HG02970 (cell line): ENCODE data around the gene ITGBL1.

Experiments
- ATAC-seq: cut with Tn5 transposase; IDR thresholded peaks from one replicate; pipeline ENCODE4 v1.9.1; 2021; ENCODE audit warnings: mild to moderate bottlenecking, moderate library complexity, moderate number of reproducible peaks; ENCODE audit not compliant: unreplicated experiment, low FRiP score

The ITGBL1 gene

DNA sequence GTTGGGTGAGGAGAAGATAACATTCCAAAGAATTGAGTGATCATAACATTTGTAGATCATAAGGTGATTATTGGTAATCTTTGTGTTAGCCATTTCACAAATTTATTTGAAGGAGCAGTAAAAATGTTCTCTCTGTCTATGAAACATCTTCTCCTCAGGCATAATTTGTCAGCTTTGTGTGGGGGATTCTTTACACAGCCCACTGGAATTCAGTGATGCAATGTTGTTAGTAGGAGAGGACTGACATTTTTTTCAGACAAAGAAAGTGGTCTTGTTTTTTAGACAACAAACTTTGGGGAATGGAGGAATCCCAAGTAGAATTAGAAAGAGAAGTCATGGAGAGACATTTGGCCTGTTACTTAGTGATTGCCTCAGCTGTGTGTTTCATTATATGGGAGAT lies 100.3 kb downstream of the ITGBL1 start:
- ATAC-seq: no peak

DNA sequence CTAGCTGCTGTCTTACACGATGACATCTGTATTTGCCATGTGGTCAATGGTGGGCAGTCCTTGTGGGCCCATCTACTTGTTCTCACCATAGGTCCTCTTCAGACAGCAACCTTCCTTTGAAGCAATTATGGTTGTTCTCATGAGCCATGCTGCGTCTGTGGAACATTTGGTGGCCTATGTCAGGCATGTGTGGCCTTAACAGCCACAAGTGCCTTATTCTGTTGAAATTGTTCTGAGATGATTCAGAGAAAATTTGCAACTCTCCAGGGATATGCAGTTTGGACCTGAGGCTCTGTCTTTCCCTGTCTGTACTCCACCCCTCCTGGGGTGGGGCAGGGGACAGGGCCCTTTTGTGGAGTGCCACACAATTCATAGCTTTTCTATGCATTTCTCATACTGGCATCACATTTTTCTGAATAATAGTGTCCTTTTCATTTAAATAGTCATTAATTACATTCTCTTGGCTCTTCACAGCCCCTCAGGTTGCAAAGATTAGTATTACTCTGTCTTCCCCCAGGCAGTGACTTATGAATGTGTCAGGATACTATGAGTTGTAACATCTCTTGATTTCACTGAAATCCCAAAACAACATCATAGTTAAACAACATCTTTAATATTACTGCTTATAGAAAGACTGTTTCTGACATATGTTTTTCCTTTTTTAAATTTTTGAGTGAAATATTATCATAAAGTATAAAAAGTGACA lies 102.1 kb downstream of the ITGBL1 start:
- ATAC-seq: no peak

DNA sequence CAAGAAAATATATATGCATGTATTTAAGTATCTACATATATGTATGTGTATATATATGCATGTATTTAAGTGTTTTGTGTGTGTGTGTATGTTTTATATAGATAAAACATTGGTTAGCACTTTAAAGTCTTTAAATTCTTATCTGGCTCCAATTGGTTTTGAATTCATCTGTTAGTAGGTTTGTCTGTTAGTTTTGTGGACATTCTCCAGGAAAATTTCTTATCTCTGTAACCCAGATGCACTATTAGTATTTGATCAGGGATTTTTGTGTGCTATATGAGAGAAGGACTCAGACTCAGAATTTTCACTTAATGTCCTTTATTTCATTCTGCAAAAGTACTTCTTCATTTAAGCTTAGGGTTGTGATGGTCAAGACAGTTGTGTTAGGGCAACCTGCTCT lies 103.1 kb downstream of the ITGBL1 start:
- no peak for ATAC-seq

DNA sequence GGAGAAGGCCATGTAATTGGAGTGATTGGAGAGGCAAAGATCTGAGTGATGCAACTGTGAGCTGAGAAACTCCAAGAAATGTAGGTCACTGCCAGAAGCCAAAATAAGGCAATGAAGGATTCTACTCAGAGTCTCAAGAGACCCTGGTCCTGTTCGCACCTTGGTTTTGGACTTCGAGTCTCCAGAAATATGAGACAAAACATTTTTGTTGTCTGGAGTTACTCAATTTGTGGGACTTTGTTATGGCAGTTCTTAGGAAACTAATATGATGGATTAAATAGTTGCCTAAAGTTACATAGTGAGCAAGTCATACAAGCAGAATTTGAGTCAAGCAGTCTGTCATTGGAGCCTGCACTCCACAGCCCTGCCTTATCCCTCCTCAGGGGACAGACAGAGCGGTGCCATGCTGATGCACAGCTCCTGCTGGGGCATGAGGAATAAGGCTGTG lies 104.2 kb downstream of the ITGBL1 start:
- no peak for ATAC-seq

DNA sequence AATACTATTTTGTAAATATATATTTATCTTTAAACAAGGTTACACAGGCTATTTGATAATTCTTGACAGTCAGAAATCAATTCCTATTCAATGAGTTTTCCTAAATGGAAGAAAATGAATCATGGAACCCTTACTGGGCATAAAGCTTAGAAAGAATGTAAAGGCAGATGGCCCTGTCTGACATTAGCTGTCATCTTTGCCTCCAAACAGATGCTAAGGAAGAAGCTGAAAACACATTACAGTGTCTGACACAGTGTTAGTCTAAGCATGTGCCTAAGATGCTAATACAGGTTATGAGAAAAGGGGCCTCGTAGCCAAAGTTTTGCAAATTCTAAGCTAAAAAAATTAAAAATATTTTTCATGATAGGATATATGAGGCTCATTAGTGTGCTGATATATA lies 112.8 kb downstream of the ITGBL1 start:
- ATAC-seq: no peak

DNA sequence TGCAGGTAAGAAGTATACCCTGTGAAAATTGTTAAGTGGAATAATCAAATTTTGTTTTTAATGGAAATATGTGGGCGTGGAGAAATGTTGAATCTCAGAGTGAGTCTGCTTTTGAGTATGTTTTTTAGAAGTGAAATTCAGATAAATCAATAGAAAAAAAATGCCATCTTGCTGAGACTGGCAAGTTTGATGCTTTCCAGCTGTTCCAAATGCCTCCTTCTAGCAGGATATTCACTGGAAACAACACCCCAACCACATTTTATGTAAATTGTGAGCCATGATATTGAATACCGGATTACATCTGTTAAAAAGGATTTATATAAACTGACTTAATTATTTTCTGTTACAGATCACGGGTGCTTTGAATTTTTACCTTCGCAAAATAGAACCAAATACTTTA lies 115.4 kb downstream of the ITGBL1 start:
- ATAC-seq: no peak

DNA sequence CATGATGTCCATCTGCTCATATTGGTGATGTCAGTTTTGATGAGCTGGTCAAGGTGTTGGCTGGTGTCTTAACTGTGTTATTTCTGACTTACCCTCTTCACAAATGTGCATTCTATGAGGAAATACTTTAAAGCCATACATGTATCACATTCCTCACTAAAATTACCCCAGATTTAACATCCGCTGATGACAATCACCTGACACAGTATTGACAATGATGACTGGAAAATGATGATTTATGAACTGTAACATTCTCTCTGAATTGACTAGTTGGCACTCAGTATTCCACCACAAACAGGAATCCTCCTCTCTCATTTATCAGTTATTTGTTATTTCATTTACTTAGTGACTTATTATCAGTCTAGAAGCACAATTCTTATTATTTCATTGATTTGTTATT lies 117.3 kb downstream of the ITGBL1 start:
- ATAC-seq: no peak

DNA sequence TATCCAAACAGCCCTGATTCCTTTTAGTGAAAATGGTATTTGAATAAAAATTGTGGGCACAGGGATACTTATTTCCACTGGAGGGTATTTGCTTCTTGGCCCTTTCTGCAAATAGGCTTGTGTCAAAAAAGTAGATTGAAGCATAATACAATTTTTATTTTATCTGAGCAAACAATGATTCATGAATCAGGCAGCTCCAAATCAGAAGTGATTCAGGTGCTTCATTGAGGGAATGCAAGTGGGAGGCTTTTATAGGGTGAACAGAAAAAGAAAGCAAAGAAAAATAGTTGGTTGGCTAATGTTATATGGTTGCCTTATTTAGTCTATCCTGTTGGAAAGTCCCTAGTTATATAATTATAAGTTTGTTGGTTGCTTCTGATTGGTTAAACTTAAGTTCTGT lies 117.9 kb downstream of the ITGBL1 start:
- no peak for ATAC-seq

DNA sequence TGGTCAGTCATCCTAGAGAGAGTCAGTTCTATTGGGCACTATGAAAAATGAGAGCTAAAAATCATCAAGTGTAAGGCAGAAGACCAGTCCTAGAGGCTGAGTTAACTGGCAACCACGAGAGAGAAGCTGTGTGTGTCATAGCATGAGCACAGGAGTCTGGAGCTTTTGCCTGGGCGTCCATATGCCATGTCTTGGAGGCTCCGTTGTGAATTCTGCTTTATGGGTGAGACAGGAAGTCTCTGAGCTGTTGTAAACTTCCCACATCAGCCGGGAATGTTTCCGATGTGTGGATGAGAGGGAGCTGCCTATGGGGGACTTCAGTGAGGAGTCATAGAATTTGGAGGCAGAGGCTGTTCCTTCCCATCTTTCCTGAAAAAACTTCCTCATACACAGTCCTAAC lies 120.0 kb downstream of the ITGBL1 start:
- ATAC-seq: no peak

DNA sequence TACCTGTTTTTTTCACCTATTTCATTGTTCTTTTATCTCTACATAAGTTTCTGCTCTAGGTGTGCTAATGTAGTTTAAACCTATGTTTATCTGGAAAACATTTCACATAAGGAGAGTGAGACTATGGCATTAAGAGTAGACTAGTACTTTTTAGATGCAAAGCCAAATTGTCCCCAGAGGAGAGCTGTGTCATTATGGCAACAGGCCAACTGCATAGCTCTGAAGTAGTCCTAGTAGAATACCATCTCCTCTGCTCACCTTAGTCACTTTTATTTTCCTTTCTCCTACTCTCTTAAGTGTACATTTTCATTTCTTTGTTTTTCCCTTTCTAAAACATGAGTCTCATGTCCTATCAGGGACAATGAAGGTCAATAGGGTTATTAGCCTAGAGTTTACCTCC lies 123.1 kb downstream of the ITGBL1 start:
- ATAC-seq: no peak

DNA sequence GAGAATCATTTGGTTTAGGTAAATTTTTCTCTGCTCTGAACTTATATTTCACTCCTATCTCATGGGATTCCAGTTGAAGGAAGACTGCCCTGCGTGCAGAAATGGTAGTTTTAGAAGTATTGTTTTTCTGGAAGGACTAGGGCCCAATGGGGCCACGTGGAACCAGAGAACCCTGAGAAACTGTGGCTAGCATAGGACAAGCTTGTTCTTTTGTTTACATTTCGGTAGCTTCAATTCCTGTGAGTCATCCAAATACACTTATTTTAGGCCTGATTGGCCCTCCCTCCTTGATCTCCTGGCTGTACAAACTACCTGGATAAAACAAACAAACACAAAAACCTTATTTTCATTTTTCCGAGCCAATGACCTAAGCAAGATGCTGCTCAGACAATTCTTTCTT lies 124.0 kb downstream of the ITGBL1 start:
- no peak for ATAC-seq

DNA sequence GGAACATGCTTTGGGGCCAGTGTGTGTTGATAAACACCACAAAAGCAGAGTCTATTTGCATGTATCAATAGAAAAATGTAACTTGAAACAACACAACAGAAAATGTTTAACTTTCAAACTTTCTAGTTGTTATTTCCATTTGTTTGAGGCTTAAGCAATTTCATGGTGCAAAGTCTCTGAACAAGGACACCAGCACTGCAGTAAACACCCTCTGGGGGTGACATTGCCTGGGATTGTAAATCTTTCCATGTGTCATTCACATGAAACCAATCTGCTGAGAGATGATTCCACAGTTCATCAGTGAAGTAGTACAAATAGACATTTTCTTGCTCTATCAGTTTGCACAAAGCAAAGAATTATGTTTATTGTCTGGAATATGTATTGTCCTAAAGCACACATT lies 124.5 kb downstream of the ITGBL1 start:
- no peak for ATAC-seq

DNA sequence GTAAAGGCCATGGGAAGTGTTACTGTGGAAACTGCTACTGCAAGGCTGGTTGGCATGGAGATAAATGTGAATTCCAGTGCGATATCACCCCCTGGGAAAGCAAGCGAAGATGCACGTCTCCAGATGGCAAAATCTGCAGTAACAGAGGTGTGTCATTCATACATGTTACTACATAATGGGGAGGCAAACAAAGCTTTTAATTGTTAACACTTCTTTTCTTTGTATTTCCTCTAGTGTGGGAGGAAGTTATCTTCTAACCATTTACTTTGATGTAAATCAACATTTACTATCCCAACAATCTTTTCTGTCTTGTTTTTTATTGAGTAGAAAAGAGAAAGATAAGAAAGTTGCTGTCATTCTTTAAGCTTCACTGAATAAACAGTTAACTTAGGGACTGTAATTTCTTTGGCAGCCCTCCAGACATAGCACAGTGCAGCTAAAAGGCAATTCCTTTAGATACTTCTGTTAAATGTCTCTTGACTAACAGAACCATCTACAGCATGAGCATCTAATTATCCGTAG lies 126.9 kb downstream of the ITGBL1 start:
- no peak for ATAC-seq

DNA sequence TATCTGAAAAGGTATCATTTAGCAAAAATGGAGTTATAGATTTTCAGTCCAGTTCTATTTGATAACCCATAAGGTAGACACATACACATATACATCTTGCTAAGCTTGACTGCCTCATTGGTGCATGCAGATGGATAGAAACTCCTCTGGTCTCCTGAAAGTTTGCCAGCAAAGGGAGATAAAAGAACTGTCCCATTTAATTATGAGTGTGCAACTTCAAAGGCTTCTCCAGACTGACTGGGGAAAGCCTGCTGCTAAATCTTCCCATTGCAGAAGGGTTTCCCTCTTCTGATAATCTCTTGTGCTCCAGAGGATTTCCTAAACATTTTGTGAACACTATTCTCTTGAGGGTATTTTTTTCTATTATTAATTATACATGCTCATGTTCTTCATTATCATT lies 131.9 kb downstream of the ITGBL1 start:
- ATAC-seq: no peak

DNA sequence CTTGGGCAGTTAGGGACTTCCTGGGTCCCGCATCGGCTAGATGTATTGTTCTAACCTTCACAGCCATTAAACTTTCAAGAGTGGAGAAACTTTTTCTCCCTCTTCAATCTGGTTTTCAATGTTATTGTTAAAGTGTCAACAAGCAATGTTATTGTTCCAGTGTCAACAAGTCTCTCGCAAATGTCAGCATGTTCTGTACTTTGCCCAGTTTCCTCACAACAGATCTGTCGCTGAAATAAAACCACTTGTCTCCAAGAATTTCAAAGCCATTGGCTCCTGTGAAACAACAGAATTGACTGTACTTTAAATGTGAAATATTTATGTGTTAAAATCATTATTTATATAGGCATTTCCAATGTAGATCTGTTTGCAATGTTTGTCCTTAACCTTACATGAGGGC lies 138.0 kb downstream of the ITGBL1 start:
- no peak for ATAC-seq

DNA sequence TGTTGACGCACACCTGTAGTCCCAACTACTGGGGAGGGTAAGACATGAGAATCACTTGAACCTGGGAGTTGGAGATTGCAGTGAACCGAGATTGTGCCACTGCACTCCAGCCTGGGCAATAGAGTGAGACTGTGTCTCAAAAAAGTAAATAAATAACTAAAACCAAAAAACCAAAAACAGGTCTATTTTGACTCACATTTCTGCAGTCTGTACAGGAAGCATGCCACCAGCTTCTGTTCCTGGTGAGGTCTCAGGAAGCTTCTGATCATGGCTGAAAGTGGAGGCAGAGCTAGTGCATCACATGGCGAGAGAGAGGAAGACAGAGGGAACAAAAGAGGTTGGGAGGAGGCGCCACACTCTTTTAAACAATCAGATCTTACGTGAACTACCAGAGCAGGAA lies 142.5 kb downstream of the ITGBL1 start:
- ATAC-seq: no peak

DNA sequence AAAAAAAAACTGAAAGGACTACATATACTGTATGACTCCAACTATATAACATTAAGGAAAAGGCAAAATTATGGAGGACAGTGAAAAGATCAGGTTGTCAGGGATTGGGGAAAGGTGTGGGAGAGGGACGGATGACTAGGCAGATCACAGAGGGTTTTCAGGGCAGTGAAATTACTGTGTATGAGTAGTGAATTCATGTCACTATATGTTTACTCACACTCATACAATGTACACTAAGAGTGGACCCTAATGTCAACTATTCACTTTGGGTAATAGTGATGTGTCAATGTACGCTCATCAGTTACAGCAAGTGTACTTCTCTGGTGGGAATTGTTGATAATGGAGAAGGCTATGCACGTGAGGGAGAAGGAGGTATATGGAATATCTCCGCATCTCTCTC lies 144.3 kb downstream of the ITGBL1 start:
- ATAC-seq: no peak

DNA sequence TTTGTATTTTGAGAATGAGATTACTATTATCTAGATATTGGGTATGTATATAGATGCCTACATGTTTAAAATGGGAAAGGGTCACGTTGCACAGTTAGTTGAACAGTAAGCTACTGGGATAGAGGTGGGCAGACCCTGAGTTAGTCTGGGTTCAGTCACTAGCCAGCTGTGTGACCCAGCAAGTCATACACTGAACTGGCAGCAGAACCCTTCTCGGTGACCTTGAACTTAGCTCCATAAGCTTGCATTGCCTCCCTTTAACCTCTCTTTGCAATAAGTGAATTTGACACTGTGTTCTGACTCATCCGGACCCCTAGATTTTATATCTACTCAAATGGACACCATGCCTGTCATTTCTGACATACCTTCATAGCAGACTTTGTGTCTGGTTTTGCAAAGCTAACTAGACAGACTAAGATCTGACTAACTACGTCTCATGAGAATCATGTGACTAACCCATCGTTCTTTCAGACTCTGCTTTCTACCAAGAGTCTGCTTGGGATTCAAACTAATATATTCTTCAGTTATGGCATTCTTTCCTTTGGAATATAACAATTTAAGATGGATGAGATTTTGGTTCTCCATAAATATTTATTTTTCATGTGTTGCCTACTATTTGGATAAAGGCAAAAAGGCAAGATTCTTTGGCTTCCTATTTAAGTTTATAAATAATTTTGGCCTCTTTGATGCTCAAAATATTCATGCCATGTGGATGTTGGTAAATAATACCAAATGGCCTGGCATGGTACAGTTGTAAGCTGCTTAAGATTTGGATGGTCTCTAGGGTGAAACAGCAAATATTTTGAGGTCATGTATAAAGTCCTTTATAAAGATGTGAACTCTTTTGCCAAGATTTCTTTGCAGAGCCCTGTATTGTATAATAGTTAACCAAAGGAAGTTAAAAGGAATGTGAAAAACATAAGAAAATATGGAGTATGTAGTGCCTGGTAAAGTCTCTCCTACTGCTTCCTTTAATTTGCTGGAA lies 159.3 kb downstream of the ITGBL1 start:
- ATAC-seq: no peak

DNA sequence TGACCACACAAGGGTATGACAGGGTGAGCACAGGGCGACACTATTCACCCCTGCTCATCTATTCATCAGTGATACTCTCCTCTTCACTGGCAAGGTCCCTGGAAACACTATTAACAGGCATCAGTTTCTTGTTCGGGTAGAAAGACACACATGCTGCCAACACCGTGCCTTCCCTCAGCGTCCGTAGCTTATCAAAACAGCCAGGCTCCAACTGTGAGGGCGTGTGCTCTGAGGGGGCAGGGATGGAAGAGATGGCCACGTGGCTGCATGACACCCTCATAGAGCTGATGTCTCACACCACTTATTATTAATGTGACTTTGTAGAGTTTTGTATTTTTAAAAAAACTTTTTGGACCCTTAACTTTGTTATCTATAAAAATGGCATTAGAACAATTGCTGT lies 160.3 kb downstream of the ITGBL1 start:
- ATAC-seq: no peak

DNA sequence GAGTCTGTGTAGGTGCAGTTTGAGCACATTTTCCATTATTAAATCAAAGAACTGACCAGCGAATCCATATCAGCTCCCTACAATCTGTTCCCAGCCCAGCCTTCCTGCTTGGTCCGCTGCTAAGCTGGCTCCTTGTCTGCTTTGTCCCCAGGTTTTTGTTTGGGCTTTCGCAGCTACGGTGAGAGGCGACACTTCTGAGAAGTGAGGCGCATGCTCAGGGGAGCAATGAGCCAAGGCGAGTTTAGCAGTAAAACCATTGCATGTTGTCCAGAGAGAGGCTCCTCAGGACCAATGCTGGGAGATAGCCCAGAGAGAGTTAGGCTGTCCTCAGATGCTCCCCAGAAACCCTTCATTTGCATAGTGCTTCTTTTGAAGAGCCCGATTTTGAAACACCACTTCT lies 162.0 kb downstream of the ITGBL1 start:
- ATAC-seq: no peak

DNA sequence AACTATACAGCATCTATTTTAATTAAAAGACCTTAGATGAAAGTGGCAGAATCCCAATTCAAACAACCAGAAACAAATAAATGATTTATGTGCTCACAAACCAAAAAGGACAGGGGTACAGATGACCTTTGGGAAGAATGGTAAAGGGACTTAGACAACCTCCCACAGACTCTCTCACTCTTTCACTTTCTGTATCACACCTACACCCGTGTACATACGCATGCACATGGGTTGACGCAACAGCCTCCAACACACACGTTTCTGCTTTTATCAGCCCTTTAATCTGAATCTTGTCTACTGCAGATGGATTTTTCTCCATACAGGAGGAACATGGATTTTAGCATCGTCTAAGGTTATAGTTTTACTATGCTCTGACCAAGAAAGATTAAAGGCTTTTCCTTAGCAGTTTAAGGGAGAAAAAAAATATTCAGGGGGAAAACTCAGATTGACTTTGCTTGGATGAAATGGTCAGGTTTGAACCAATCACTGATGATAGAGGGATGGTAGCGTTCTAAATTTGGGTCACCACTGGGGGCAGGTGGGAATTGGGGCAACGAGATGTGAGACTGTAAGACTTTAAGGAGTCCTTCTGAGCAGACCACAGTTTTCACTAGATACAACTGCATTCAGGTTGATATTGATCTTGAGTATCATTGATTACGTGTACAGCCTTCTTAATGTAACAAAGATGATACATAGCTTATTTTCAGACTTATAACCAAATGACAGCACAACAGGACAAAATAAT lies 166.1 kb downstream of the ITGBL1 start:
- no peak for ATAC-seq
